HG03045 (cell line): Measurements from ENCODE around the gene COL6A2.

Source experiments
- ATAC-seq: cut with Tn5 transposase; IDR thresholded peaks from one replicate; pipeline ENCODE4 v1.9.1; 2021; ENCODE audit warnings: mild to moderate bottlenecking, moderate library complexity; ENCODE audit not compliant: unreplicated experiment

COL6A2 gene

DNA sequence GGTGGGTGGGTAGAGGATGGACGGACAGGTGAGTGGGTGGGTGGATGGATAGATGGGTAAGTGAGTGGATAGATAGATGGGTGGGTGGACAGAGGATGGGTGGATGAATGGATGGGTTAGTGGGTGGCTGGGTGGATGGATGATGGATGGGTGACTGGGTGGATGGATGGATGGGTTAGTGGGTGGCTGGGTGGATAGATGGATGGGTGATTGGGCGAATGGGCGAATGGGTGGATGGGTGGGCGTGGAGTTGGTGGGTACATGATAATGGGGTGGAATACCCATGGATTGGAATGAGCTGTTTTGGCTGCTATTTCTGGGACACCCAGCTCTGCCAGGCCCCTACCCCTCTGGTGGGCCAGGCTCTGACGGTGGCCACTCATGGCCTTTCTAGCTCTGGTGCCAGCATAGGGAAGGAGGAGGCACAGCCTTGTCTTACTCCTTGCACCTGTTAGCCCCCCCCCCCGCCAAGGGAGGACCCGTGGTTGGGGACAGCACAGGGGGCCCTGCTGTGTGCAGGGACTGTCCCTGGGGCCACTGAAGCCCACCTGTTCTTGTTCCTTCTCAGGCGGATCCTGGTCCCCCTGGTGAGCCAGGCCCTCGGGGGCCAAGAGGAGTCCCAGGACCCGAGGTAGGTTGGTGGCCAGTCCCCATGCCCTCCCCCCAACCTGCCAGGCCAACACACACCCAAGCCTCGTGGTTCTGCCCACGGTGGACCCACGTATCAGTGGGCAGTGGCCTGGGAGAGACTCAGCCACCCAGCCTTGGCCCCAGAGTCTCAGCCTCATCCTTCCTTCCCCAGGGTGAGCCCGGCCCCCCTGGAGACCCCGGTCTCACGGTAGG, 26.4 kb downstream of the COL6A2 start:
- no peak for ATAC-seq

DNA sequence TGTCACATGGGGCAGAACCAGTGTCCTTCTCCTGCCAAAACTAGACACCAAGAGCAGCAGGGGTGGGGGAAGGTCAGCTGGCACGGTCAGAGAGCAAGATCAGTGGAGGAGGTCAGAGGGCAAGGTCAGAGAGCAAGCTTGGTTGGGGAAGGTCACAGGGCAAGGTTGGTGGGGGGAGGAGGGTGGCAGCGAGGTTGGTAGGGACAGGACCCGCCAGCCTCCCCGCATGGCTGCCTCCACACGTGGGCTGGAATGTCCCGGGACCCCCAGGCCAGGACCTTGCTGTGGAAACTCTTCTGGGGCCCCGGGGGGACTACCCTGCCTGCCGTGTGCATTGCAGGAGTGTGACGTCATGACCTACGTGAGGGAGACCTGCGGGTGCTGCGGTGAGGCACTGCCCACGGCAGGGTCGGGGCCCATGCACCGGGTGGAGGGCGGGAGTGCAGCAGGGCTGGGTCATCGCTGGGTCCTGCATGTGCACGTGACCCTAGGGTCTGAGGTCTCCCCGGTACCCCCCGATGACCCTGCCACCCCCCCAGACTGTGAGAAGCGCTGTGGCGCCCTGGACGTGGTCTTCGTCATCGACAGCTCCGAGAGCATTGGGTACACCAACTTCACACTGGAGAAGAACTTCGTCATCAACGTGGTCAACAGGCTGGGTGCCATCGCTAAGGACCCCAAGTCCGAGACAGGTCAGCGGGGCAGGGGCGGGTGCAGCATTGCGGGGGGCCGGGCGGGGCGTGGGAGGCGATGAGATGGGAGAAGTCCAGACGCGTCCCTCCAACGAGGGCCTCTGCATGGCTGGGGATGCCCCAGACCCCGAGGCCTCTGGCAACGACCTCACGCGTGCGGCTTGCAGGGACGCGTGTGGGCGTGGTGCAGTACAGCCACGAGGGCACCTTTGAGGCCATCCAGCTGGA, 27.3 kb downstream of the COL6A2 start:
- ATAC-seq = no peak

DNA sequence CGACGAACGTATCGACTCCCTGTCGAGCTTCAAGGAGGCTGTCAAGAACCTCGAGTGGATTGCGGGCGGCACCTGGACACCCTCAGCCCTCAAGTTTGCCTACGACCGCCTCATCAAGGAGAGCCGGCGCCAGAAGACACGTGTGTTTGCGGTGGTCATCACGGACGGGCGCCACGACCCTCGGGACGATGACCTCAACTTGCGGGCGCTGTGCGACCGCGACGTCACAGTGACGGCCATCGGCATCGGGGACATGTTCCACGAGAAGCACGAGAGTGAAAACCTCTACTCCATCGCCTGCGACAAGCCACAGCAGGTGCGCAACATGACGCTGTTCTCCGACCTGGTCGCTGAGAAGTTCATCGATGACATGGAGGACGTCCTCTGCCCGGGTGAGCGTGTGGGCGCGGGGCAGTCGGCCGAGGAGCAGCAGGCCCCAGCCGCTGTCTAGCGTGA, 28.0 kb downstream of the COL6A2 start:
- ATAC-seq = no peak

DNA sequence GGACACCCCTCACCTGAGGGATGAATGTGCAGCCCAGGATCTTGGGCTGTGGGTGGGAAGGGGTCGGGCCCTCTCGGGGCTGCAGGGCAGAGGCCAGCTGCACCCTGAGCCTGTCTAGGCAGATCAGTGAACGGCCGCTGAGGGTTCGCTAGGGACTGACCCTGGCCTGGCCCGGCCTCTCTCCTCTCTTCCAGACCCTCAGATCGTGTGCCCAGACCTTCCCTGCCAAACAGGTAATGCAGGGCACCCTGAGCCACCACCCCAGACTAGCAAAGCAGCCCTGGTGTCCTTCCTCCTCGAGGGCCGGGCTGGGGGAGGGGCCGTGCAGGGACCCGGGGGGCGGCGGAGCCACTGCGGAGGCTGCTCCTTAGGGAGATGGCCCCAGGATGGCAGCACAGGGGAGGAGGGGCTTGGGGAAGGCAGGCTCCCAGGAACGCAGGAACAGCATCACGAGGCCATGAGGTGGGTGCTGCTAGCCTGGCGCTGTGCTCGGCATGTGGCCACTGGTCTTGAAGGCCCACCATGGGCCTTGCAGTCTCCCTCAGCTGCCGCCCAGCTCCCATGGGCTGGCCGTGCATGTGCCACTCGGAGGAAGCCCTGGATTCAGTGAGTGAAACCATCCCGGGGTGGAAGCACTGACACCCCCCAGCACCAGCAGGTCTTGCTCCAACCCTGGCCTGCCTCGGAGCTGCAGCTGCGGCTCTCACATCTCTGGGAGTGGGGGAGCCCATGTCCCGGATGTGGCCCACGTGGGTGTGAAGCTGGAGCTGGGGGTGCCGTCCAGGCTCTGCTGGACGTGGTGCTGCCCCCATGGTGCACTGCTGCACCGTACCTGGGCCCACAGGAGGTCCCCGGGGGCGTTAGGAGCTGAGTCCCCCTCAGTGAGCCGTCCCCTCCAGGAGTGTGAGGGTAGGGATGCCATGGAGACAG, 28.7 kb downstream of the COL6A2 start:
- no peak for ATAC-seq

DNA sequence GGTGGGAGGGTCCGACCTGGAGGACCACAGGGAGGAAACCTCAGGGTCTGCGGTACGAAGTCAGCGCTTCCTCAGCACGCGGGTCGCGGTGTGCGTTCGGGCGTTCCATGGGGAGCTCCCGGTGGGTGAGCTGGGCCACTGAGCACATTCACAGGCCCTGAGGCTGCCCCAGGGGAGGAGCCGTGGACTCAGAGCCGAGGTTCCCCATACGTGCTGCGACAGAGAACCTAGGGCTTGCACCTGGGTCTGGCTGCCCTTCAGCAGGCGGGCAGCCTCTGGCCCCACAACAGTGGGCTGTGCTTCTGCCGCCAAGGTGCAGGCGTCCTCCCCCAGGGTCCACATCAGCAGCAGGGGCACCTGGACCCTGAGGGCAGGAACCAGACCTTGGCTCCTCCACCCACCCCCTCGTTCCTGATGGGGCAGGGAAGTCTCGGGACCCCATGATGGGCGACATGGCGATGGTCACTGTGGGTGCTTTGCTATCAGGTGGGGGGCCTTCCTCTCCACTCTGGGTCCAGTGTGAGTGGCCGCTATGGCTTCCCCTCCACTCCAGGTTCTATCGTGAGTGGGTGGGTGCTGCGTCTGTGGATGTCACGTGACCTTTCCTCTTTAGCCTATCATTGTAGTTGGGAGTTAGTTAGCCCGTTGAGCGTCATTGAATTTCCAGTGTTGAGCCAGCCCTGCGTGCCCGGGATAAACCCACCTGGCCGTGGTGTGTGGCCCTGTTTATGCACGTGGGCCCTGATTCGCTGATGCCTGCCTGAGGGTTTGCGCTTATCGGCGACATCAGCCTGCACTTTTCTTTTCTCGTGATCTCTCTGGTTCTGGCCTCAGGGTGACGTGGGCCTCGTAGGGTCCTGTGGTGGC, 29.6 kb downstream of the COL6A2 start:
- no peak for ATAC-seq

DNA sequence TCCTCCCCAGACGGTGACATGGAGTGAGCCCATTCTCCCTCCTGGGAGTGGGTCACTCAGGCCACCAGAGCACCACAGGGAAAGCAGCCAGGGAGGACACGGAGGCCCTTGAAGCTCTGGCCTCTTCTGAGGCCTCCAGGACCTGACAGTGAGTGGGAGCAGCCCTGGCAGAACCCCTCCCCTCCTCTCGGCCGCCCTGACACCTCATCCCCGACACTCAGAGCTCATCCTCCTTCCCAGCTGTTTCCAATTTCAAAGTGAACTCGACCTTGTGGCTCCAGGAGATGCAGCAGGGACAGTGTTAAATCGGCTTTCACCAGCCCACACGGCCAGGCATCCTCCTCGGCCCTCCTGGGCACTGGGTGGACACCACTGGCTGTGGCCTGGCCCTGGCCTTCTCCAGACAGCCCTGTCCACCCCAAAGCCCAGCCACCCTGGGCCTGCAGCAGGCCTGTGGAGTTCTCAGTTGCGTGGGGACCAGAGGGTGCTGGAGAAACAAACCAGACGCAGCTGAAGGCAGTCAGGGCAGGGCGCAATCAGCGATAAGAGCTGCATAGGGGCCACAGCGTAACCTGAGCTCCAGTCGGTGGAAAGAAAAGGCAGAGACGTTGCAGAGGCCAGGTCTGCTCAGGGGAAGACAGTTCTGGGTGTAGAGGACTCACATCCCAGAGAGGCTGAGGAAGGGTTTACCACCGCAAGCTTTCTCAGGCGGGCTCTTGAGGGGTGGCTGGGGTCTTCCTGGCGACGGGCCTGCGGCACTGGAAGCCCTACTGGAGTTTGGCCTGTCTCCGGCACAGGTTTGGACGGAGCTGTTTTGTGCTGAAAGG, 30.4 kb downstream of the COL6A2 start:
- no peak for ATAC-seq

DNA sequence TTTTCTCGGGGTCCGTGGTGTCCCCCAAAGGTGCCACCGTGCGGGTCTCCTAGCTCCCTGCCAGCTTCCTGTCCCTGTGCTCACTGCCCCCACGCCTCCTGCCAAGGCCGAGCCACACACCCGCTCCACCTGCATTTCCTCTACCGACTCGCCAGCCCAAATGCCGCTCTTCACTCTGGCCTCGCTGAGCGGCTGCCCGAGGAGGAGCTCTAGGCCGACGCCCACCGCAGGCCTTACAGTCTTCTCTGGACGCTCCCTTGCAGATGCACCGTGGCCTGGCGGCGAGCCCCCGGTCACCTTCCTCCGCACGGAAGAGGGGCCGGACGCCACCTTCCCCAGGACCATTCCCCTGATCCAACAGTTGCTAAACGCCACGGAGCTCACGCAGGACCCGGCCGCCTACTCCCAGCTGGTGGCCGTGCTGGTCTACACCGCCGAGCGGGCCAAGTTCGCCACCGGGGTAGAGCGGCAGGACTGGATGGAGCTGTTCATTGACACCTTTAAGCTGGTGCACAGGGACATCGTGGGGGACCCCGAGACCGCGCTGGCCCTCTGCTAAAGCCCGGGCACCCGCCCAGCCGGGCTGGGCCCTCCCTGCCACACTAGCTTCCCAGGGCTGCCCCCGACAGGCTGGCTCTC, 31.1 kb downstream of the COL6A2 start:
- no peak for ATAC-seq

DNA sequence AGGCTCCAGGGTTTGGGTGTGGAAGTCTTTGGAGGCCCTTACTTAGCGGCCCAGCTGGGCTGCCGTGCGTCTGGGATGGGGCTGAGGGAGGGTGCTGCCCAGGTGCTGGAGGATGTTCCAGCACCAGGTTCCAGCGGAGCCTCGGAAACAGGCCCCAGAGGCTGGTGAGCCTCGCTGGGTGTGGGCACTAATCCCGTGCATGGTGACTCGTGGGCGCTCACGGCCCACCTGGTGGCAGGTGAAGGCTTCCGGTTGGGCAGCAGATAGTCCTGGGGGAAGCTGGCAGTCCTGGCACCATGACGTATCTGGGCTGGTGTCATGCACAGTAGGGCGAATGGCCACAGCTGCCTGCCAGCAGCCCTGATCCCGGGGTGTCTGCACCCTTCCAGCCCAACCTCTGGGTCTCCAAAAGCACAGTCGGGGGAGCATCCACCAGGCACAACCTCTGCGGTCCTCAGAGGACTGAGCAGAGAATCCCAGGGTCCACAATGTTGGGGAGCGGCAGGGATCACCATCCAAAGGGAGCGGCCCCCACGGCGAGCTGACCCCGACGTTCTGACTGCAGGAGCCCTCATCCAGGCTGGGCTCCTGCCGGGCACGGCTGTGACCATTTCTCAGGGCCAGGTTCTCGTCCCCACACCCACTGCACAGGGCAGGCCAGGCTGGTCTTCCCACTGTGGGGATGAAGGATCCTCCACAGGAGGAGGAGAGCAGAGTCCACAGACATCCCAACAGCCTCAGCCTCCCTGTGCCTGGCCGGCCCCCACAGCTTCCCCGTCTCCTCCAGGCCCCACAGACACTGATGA, 32.1 kb downstream of the COL6A2 start:
- ATAC-seq = no peak

DNA sequence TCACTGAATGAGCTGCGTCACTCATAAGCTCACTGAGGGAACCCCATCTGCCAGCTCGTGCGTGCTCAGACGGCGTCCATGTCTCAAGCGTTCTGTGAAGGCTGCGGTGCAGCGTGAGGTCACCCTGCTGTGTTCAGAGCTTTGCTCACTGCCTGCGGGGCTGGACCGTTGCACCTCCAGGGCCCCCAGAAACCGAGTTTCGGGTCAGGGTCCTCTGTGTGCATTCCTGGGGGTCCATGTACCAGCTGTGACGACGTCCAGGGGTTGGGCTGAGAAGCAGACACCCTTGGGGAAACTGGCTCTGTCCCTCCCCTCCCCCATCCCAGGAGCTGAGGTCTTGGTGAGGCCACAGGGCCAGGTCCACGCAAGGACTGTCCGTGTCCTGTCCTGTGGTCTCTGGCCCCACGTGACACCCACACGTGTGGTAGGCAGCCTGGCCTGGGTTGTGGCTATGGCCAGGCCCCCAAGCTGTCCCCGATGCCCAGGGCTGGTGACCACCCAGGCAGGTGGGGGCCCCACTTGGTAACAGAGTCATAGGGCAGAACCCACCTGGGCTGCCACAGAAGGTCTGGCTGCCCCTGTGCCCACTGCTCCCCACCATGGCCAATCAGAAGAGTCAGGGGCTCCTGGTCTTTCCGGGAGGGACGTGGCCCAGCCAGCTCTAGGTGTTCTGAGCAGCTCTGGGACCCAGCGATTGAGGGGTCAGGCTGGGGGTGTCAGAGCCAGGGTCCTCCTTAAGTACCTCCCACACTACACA, 33.1 kb downstream of the COL6A2 start:
- ATAC-seq = no peak

DNA sequence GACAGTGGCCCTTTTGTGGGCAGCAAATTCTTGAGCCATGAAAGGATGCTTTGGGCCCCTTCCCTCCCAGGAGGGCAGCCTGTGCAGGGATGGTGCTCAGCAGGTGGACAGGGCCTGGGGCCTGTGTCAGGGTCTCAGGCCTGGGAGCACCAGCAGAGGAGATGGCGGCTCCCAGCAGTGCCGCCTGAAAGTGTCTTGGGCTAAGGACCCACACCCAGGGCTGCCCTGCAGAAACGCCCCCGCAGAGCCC, 33.6 kb downstream of the COL6A2 start:
- ATAC-seq = no peak

DNA sequence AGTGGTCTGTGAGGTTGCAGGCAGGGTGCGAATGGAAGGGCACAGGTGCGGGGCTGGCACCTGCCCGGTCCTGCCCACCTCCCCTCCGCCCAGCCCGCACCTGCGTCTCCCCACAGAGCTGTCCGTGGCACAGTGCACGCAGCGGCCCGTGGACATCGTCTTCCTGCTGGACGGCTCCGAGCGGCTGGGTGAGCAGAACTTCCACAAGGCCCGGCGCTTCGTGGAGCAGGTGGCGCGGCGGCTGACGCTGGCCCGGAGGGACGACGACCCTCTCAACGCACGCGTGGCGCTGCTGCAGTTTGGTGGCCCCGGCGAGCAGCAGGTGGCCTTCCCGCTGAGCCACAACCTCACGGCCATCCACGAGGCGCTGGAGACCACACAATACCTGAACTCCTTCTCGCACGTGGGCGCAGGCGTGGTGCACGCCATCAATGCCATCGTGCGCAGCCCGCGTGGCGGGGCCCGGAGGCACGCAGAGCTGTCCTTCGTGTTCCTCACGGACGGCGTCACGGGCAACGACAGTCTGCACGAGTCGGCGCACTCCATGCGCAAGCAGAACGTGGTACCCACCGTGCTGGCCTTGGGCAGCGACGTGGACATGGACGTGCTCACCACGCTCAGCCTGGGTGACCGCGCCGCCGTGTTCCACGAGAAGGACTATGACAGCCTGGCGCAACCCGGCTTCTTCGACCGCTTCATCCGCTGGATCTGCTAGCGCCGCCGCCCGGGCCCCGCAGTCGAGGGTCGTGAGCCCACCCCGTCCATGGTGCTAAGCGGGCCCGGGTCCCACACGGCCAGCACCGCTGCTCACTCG, 34.1 kb downstream of the COL6A2 start:
- no peak for ATAC-seq

DNA sequence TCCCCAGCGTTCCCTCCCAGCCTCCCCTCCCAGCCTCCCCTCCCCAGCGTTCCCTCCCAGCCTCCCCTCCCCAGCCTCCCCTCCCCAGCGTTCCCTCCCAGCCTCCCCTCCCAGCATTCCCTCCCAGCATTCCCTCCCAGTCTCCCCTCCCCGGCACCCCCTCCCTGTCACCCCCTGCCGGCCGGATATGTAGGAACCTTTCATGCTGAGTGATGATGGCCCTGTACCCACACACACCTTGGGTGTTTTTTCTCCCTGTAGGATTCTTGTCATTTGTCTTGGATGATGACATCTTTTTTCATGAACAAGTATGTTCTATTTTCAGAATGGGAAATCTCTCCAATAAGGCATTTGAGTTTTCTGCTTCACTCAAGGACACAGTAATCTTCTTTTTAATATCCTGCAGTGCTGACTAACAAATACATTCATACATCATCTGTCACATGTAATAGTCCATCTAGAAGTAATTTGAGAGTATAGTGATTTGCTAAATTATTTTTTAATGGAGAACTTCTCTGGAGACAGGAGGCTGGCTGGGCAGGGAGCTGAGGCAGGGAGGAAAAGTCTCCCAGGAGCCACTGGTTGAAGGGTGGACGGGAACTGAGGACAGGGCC, 38.0 kb downstream of the COL6A2 start:
- no peak for ATAC-seq

DNA sequence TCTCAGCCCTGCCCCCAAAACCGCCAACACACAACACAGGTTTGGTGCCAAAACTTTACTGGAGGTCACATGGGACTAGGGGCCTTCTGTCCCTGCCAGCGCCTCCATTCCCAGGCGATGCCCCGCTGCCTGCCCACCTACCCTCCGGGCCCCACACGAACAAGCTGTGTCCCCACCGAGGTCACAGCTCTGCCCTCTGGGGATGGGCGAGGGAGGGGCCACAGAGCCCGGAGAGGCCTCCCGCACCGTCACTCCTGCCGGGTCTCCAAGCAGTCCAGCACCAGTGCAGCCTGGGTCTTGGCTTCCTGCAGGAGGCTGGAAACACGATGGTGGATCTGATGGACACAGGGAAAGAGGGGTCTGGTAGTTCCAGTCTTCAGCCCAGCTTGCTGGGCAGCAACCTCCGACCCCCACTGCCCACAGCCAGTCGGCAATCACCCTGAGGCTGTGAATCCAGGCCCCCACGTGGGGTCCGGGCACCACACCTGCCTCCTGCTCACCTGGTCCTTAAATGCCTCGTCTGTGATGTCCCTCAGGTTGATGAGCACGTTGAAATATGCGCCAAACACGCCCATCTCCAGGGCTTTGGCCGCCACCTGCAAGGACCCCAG, 38.9 kb downstream of the COL6A2 start:
- no peak for ATAC-seq

DNA sequence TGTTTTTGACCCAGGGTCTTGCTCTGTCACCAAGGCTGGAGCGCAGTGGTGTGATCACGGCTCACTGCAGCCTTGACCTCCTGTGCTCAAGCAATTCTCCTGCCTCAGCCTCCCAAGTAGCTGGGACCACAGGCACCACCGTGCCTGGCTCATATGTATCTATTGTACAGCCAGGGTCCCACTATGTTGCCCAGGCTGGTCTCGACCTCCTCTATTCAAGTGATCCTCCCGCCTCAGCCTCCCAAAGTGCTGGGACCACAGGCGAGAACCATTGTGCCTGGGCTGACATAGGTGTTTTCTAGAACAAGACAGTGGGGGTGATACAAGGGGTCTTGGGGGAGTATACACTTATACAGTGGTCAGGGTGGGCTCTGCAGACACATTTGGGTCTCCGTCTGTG, 40.0 kb downstream of the COL6A2 start:
- no peak for ATAC-seq

DNA sequence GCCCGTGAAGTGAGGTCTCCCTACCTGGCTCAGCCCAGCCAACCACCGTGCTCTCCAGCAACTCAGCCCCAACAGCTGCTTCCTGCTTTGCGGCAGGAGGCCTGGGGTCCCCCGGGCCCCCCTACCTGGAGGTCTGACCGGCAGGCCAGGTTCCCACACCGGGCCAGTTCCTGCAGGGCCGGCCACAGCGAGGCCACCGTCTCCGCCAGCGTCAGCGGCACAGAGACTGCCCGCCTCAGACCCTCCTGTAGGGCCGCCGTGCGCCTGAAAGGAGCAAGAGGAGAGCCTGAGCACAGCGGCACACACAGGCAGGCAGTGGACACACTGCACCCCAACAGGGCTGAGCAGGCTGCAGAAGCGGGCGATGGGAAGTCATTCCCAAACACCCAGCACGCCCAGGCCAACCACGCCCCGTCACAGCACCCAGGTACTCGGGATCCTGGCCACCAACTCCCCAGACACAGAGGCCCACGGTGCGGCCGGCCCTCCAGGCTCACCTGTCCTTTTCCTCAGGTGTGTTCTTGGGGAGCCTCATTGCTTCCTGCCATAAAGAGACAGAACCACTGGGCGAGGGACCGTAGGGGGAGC, 40.6 kb downstream of the COL6A2 start:
- ATAC-seq = no peak
